GM20431 (cell line): ENCODE results near the gene MYO3A.

Experiments used
- in situ Hi-C: fragments of 300-500 bp; cut with MseI, MboI; formaldehyde crosslinking; loops from one replicate; pipeline ENCODE4 v1.15.0; 2020; ENCODE audit warnings: low sequenced_read_pairs; ENCODE audit not compliant: unreplicated experiment

Gene MYO3A, protein sequence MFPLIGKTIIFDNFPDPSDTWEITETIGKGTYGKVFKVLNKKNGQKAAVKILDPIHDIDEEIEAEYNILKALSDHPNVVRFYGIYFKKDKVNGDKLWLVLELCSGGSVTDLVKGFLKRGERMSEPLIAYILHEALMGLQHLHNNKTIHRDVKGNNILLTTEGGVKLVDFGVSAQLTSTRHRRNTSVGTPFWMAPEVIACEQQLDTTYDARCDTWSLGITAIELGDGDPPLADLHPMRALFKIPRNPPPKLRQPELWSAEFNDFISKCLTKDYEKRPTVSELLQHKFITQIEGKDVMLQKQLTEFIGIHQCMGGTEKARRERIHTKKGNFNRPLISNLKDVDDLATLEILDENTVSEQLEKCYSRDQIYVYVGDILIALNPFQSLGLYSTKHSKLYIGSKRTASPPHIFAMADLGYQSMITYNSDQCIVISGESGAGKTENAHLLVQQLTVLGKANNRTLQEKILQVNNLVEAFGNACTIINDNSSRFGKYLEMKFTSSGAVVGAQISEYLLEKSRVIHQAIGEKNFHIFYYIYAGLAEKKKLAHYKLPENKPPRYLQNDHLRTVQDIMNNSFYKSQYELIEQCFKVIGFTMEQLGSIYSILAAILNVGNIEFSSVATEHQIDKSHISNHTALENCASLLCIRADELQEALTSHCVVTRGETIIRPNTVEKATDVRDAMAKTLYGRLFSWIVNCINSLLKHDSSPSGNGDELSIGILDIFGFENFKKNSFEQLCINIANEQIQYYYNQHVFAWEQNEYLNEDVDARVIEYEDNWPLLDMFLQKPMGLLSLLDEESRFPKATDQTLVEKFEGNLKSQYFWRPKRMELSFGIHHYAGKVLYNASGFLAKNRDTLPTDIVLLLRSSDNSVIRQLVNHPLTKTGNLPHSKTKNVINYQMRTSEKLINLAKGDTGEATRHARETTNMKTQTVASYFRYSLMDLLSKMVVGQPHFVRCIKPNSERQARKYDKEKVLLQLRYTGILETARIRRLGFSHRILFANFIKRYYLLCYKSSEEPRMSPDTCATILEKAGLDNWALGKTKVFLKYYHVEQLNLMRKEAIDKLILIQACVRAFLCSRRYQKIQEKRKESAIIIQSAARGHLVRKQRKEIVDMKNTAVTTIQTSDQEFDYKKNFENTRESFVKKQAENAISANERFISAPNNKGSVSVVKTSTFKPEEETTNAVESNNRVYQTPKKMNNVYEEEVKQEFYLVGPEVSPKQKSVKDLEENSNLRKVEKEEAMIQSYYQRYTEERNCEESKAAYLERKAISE (N-terminal part only)

DNA sequence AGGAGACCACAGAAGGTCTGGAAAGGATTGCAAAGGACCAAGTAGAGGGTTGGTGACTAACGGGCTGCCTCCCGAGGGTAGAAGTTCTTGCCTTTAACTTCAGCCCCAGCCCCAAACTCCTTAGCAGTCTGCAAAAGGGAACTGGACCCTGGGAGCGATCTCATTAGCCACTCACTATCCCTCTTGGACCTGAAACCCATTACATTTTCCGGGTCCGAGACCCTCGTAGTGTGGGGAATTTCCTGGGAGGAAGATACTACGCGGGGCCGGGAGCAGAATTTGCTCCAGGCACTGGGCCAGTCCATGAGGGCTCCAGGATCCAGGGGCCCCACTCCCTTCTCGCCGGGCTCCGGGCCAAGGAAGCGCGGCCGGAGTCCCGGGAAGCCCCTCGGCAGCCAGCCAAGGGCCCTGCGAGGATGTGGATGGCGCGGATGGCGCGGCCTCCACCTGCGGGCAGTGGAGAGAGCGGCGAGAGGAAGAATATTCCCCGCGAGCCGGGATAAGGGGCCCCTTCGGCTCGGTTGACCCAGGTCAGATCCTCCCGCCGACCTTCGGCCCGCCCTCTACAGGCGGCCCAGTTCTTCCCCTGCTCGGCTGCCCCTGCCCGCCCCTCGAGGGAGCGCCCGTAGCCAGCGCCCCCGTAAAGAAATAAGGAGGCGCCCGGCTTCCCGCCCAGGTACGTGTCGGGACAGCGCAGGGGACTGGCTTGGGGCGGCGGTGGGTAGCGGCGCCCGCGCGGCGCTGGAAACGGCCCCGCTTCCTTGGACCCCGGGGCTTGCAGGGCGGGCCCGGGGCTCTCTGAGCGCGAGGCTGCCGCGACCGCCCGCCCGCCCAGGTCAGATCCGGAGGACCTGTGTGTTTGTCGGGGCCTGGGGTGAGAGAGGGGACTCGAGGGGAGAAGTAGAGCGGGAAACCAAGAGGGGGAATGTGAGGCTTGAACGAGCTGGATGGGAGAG lies at the start of gene MYO3A:
Gene MYO3A (plus strand): TSS at position 577 of the 956 bp plus-strand sequence. CDS start 17,882 bp downstream, outside the sequence.
- in situ Hi-C loops = no loop called here

DNA sequence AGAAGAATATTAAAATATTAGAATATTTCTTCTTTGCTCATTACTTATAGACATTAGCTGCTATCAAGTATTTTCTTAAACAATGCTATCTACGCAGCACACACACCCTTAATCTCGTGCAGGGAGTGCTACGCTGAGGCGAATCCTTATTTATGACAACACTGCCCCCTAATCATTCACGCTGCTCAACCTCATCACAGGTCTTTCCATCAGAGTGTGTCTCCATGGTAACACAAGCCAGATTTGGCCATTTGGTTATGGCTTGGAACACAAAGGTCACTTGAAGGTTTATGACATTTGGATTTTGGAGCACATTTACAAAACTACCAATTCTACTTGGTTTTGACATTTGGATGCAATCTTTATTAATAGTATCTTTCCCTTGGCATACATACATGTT lies 45.4 kb upstream of the MYO3A start:
- in situ Hi-C loops = no loop called here

DNA sequence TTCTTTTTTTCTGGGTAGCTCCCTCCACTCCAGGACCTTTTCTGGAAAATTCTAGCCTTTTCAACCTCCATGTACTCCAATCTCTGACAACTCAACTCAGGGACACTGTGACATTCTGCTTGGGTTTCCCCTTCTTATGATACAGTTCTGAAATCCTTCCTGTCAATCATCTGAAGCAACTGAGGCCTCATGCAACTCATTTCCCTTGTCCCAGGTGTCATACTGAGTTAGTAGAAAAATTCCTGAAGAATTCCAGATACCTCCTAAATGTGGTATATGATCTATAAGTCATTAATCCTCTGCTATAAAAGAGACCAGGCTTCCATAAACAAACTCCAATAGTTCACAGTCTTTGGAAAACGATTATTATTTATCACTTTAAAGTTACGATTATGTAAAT lies 43.0 kb upstream of the MYO3A start:
- in situ Hi-C loops = no loop called here

DNA sequence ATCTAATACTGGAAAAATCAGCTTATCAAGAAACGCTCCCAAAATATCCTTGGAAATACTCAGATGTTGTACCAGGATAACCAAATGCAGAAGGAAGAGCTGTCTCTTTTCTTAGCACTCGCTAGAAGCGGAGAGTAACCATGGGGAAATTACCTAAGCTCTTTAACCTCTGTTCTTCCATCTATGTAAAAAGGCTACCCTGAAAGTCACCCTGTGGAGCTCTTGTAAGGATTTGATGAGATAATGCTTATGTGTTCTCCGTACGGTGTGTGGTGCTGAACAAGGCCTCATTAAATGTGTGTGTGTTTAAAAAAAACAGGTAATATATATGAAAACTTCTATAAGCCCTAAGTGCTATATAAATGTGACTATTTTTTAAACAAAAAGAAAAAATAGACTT lies 38.2 kb upstream of the MYO3A start:
- in situ Hi-C loops = no loop called here

DNA sequence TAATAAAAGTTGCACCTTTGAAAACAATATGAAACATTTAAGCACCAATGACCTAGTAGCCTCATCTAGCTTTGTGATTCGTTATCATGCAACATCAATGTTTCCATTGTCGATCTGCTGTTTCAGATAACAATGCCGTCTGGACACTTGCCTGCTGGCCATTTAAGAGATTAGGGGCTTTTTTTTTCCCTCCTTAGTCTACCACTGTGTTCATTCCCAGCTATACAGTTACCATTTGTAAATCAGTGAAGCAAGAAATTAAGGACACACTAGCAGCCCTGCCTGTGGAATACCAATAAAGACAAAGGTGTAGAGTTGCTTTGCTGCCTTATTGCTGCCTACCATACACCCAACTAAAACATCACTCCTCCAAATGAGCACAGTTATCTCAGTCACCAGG lies 37.6 kb upstream of the MYO3A start:
- in situ Hi-C loops = no loop called here

DNA sequence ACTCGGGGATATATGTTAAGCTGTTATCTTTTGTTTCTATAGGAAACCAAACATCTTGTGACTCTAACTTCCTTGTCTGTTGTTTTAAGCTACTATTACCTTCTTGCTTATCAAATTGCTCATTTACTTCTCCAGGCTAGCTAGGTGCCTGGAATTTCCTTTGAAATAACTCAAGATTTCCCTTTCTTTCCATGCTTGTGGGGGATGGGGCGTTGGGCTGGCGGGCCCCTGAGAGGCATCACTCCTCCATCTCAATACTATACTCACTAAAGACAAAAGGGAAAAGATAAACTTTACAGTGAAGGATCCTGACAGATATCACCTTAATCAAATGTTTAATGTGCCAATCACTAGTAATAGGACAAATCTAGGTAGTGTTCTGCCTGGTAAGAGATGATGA lies 34.7 kb upstream of the MYO3A start:
- in situ Hi-C loops = no loop called here

DNA sequence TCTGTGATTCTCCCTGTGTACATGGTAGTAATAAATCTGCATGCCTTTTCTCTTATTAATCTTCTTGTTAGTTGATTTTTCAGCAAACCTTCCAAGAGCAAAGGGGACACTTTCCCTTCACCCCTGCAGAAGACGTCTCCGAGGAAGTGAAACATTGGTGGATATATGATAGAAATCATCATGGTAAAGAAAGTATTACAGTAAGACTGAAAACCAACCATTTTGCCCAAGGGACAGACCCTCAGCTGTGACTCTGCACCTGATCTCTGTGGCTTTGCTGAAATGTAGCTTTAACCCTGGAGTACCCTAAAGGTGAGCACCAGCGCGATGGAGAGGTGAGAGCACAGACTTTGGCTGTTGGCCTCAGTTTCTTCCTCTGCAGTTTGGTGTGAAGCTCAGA lies 32.8 kb upstream of the MYO3A start:
- in situ Hi-C loops = no loop called here

DNA sequence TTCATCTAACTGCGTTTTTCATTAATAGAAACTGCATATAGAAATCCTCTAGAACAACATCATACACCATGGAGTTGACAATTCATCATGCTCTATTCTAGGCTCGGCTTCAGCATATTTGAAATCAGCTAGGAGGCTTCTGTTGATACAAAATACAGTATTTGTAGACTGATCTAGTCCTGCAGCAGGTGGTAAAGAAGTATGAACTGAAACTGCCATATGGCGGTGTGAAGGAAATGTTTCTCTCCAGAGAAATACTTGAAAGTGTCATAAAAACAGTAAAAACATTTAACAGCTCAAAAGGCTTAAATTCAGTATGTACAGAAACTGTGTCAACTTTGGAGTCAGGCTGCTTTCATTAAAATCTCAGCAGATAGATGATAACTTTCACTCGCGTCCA lies 32.0 kb upstream of the MYO3A start:
- in situ Hi-C loops = no loop called here

DNA sequence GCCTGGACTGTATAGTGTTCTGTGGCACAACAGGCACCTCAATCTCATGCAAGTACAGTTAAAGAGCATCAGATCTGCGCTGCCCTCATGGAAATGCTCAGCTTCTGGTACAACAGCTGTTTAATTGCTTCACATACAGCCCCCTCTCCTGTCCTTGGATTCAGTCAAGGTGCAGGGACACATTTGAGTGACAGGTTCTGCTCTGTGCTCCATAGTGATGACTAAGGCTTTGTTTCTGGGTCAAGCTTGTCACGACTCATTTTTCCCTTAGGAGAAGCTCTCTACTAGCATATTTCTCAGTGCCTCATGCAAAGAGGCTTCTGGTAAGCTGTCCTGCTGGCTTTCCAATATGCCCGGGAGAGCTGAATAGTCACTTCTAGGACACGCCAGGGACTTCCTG lies 26.8 kb upstream of the MYO3A start:
- in situ Hi-C loops = no loop called here

DNA sequence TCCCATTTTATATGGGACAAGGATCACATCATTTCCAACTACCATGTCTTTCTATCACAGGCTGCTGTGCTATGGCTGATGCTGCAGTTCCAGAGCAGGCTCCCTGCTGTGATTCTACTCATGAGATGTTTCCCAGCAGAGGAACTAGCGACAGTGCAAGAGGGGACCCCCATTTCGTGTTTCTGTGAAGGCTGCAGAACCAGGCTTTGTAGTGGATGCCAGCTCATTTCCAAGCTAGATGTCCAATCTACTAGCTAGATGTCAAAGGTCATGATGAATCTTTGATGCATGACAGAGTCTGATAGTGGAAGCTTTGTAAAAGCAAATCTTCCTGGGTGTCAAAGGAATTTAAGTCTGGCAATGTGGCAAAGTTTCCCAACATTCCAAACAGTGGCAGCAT lies 21.2 kb upstream of the MYO3A start:
- in situ Hi-C loops = no loop called here

DNA sequence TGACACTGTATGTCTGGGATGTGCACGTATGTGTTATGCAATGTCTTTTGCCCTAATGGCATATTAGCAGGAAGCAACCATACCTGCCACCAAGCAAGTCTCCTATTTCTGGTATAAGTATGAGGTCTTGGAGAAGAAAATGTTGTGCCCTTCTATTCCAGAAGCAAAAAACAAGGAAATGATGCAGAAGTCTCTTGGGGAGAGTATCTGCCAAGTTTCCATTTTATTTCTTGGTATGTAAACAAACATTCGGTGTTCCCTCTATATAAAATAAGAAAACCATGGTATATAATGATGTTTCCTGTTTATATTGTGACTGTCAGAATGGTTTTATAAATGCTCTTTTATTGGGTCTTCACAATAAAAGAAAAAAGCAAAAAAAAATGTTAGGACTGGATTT lies 19.3 kb upstream of the MYO3A start:
- in situ Hi-C loops = no loop called here

DNA sequence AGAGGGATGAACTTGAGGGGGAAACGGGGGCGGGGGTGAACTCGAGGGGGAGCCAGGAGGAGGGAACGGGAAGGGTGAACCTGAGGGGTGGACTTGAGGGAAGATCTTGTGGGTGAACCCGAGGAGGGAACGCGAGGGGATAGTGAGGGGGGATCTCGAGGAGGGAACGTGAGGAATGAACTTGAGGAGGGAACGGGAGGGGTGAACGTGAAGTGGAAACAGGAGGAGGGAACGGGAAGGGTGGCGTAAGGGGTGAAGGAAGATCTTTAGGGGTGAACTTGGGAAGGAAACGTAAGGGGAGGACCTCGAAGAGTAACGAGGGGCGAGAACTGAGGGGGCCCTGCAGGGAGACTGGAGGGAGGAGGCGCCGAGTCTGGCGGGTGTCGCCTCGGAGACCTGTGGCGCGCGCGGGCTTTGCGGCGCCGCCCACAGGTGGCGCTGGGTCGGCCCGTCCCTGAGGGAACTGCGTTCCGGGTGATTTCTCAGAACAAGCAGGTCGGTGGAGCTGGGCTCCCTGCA lies 651 bp downstream of the MYO3A start:
- in situ Hi-C loops = no loop called here

DNA sequence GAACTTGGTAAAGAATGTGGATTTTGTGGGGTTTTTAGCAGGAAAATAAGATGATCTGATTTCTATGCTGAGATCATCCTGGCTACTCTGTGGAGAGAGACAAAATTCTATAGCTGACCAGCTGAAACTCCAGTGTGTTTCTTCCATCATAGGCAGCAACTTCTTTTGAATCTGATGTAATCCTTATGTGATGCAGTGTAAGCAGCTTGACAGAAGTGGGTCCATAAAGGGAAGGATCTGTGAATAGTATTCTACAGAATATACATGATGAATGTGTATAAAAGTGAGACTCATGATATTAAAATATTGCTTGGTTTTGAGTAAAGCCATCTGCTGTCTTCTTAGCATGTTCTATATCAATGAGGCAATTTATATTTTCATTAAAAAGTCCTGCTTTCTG lies 4.4 kb downstream of the MYO3A start:
- in situ Hi-C loops = no loop called here

DNA sequence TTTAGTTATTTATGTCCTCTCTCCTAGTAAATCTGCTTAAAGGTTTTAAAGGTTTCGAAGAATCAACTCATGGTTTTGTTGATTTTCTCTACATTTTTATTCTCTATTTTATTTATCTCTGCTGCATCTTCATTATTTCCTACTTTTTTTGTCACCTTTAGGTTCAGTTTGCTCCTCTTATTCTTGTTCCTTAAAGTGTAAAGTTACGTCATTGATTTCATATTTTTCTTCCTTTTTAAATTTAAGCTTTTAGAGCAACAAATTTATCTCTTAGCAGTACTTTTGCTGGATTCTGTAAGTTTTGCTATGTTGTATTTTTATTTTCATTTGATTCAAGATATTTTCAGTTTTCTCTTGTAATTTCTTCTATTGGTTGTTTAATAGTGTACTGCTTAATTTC lies 10.7 kb downstream of the MYO3A start:
- in situ Hi-C loops = no loop called here

DNA sequence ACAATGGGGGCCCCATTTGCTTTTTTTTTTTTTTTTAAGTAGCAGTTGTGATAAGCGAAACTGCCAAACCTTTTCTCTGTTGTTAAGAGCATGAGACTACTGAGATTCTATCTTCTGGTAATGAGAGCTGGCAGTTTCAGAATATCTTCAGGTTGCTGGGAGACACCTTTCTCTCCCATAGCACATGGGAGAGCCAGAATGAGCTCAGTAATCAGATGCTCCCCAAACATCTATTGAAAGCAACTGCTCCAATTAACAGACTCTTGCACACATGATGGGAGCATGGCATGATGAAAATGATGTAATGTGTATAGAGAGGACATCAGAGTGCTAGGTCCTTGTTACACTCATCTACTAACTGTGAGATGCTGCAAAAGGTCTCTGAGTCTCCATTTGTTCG lies 18.8 kb downstream of the MYO3A start:
- in situ Hi-C loops = no loop called here

DNA sequence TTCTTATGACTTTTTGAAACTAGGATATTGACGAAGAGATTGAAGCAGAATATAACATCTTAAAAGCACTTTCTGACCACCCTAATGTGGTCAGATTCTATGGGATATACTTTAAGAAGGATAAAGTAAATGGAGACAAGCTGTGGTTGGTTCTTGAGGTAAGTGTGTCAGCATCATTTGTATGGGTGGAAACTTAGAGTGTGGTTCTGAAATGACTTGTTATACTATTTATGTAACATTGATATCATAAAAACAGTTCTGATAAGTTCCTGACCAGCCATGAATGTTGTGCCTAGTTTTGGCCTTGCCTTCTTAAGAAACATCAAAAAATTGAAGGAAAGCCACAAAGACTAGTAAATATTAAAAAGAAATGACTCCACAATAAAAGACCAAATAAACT lies 20.8 kb downstream of the MYO3A start:
- in situ Hi-C loops = no loop called here

DNA sequence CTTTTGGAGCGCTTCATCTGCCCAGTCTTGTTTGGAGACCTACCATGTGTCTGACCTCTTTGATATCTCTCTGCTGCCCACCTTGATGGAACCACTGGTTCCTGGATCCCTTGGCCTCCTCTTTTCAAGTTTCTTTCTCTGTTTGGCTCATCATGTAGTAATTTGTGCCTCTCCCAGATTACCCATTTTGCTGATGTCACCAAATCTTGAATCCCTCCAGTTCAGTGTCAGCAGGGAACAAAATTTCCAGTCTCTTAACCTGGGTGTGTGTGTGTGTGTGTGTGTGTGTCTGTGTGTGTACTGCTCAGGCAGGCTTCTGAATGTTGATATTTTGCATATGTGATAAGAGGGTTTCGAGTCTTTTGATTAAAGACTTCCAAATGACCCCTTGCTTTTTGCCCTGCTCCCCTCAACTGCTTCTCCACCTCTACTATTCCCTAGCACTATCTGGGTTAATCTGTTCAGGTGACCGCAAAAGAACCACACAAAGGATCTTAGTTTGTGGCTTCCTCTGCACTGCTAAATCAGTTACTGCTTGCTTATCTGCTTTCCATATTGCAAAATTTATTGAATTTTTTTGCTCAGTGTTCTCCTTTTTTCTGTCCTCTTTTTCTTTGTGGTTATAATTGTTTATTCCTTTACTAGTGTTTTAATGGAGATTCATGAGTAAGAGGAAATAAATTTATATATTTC lies 25.7 kb downstream of the MYO3A start:
- in situ Hi-C loops = no loop called here

DNA sequence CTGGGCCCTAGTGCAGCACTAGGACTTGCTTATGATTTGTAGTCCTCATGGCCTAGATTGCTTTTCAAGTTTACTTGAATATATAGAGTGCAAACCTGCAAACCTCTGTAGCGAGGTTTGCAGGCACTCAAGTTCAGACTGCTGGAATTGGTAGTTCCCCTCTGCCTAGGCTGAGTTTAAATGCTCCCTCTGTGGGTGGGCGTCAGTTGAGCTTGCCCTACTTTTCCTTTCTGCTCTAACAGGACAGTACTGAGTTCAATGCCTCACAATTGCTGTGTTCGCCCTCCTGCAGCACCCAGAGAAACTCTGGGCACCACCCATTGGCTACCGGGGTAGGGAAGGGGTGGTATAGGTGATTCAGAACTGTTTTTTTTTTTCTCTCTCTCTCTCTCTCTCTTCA lies 31.6 kb downstream of the MYO3A start:
- in situ Hi-C loops = no loop called here

DNA sequence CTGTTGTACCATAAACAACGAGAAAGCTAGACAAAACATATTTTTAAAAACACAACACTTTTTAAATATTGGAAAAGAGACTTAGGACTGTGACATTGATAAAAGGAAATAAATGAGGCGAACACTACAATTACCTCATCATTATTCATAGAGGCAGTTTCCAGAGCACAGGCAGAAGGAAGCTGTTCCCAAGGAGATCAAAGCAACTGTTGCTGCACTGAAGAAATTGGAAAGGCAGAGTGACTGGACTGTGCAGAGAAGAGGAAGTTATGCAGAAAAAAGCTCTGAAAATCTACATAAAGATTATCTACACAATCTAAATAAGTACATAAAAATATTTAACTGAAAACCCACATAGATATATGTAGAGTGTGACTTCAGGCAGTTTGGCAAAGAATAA lies 32.8 kb downstream of the MYO3A start:
- in situ Hi-C loops = no loop called here
